NCI-H226 (cell line): Measurements from ENCODE around the gene ZDHHC14.

Experiments
- DNase-seq: peaks from one replicate; pipeline ENCODE4 v3.0.0-alpha.2; 2015

The ZDHHC14 gene

GRCh38 chr6:157605484-157605883, 224.5 kb downstream of the ZDHHC14 start:
- no peak for DNase-seq

GRCh38 chr6:157606516-157606915, 225.5 kb downstream of the ZDHHC14 start:
- DNase-seq = no peak

- DNase-seq = no peak
Observed at GRCh38 chr6:157607317-157608109, 226.5 kb downstream of the ZDHHC14 start.

GRCh38 chr6:157608221-157609075, 227.5 kb downstream of the ZDHHC14 start:
- DNase-seq = no peak

GRCh38 chr6:157609117-157609516, 228.1 kb downstream of the ZDHHC14 start:
- no peak for DNase-seq

- DNase-seq = no peak
Observed at GRCh38 chr6:157609556-157609955, 228.6 kb downstream of the ZDHHC14 start.

- DNase-seq = no peak
Observed at GRCh38 chr6:157610451-157610999, 229.5 kb downstream of the ZDHHC14 start.

- no peak for DNase-seq
Observed at GRCh38 chr6:157611406-157611805, 230.4 kb downstream of the ZDHHC14 start.

GRCh38 chr6:157613011-157613522, 232.1 kb downstream of the ZDHHC14 start:
- DNase-seq = peak; percentile 68

GRCh38 chr6:157614026-157614568, 233.1 kb downstream of the ZDHHC14 start:
- no peak for DNase-seq

- DNase-seq = no peak
Observed at GRCh38 chr6:157615420-157615769, 234.4 kb downstream of the ZDHHC14 start.

- no peak for DNase-seq
Observed at GRCh38 chr6:157615951-157616350, 235.0 kb downstream of the ZDHHC14 start.

GRCh38 chr6:157620944-157621343, 240.0 kb downstream of the ZDHHC14 start:
- DNase-seq = no peak

- DNase-seq = no peak
Observed at GRCh38 chr6:157621406-157621805, 240.4 kb downstream of the ZDHHC14 start.

- no peak for DNase-seq
Observed at GRCh38 chr6:157622427-157622826, 241.4 kb downstream of the ZDHHC14 start.

GRCh38 chr6:157625111-157625510, 244.1 kb downstream of the ZDHHC14 start:
- DNase-seq = no peak

- DNase-seq = no peak
Observed at GRCh38 chr6:157625764-157626163, 244.8 kb downstream of the ZDHHC14 start.

- no peak for DNase-seq
Observed at GRCh38 chr6:157627195-157627966, 246.4 kb downstream of the ZDHHC14 start.

- no peak for DNase-seq
Observed at GRCh38 chr6:157628463-157628862, 247.5 kb downstream of the ZDHHC14 start.

- DNase-seq = no peak
Observed at GRCh38 chr6:157629220-157629619, 248.2 kb downstream of the ZDHHC14 start.

GRCh38 chr6:157630463-157631080, 249.6 kb downstream of the ZDHHC14 start:
- DNase-seq = no peak

GRCh38 chr6:157631412-157631811, 250.4 kb downstream of the ZDHHC14 start:
- no peak for DNase-seq
